ENCODE results near the gene BBX. TPM values are rescaled to one million over a fixed set of nuclear protein-coding genes. Genes with fewer than 3 reads are reported as not detected.
"Not testable (repeated sequence)": the region's sequence is repeated elsewhere in the genome, so short reads cannot be mapped to it uniquely, and the experiment has no call there.

BBX gene
- total and polyA plus RNA-seq, 9 donors, result 21.7 to 51.3 (median 41.5) TPM

GRCh38 chr3:107822308-107822707 lies 299.5 kb downstream of the BBX start:
- H3K4me3 ChIP-seq (ENCODE audit: low read length), result no peak overlapping the region
- no peaks in the 10 kb centered on the region for H3K27me3 ChIP-seq (ENCODE audit: control insufficient read depth, insufficient read depth, low read length)
- no peaks in the 10 kb centered on the region for H3K4me1 ChIP-seq (ENCODE audit: control insufficient read depth, insufficient read depth, low read length)
- no peak for DNase-seq
- H3K27ac ChIP-seq (ENCODE audit: low read length), result no peak overlapping the region
- H3K36me3 ChIP-seq (ENCODE audit: control insufficient read depth, insufficient read depth, low read length), result no peaks in the 10 kb centered on the region
- 66% methylated on average over 4 of the region's 4 CpGs for WGBS (ENCODE audit: insufficient coverage)
- no peaks in the 10 kb centered on the region for H3K9me3 ChIP-seq (replicated peaks; ENCODE audit: control insufficient read depth, low read depth, low read length)

DNA sequence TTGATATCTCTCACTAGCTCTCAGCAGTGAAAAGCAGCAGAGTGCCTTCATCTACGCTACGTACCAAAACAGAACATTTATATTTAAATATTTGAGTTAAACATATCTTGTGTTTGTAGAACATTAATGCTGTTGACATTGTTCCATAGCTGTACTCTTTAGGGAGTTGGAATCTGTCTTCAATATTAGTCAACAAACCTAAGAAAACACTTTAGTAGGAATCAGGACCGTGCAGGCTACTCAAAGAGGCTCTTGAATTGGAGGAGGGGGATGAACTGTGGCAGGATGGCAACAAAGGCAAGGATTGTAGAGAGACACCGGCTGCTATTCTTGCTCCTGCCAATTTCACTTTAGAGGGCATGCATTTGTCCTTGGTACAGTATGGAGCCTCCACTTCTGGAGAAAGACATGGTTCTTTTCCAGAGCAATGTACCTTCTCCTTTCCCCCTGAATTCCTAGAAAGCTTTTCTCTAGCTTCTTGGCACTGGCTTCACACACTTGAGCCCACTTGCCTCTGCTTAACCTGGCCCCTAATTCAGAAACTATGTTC lies 302.1 kb downstream of the BBX start:
- H3K9me3 ChIP-seq (replicated peaks; ENCODE audit: control insufficient read depth, low read depth, low read length), result no peaks in the 10 kb centered on the region
- H3K36me3 ChIP-seq (ENCODE audit: control insufficient read depth, insufficient read depth, low read length), result no peaks in the 10 kb centered on the region
- no peak overlapping the region for H3K4me3 ChIP-seq (ENCODE audit: low read length)
- peak; percentile 28 for DNase-seq
- WGBS (ENCODE audit: insufficient coverage), result 57% methylated on average over 1 of the region's 4 CpGs
- no peaks in the 10 kb centered on the region for H3K4me1 ChIP-seq (ENCODE audit: control insufficient read depth, insufficient read depth, low read length)
- no peak overlapping the region for H3K27ac ChIP-seq (ENCODE audit: low read length)
- no peaks in the 10 kb centered on the region for H3K27me3 ChIP-seq (ENCODE audit: control insufficient read depth, insufficient read depth, low read length)

GRCh38 chr3:107825556-107825955 lies 302.8 kb downstream of the BBX start:
- no peaks in the 10 kb centered on the region for H3K4me1 ChIP-seq (ENCODE audit: control insufficient read depth, insufficient read depth, low read length)
- H3K9me3 ChIP-seq (replicated peaks; ENCODE audit: control insufficient read depth, low read depth, low read length), result no peaks in the 10 kb centered on the region
- no peaks in the 10 kb centered on the region for H3K36me3 ChIP-seq (ENCODE audit: control insufficient read depth, insufficient read depth, low read length)
- H3K27ac ChIP-seq (ENCODE audit: low read length), result no peak overlapping the region
- 88% methylated on average over 2 of the region's 5 CpGs for WGBS (ENCODE audit: insufficient coverage)
- H3K27me3 ChIP-seq (ENCODE audit: control insufficient read depth, insufficient read depth, low read length), result no peaks in the 10 kb centered on the region
- H3K4me3 ChIP-seq (ENCODE audit: low read length), result no peak overlapping the region
- DNase-seq, result no peak

DNA sequence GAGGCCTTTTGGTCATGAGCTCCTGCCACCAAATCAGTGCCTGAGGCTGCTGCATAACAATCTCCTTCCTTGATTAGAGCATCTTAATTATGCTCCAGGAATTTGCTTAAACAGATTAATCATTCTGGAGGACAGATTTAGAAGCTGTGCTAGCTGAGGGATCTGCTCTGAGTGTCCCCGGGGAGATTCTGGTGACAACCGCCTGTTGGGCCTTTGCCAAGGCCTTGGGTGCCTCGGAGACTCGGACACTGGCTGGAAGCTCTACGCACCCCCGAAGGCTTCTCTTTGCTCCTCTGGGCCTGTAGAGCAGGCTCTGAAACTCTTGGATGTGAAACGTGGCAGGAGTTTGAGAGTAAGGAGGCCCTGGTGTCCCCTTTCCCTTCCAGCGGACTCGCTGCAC lies 304.0 kb downstream of the BBX start:
- no peak overlapping the region for H3K4me3 ChIP-seq (ENCODE audit: low read length)
- no peaks in the 10 kb centered on the region for H3K27me3 ChIP-seq (ENCODE audit: control insufficient read depth, insufficient read depth, low read length)
- no peaks in the 10 kb centered on the region for H3K36me3 ChIP-seq (ENCODE audit: control insufficient read depth, insufficient read depth, low read length)
- no peak overlapping the region for H3K27ac ChIP-seq (ENCODE audit: low read length)
- no peaks in the 10 kb centered on the region for H3K4me1 ChIP-seq (ENCODE audit: control insufficient read depth, insufficient read depth, low read length)
- DNase-seq, result no peak
- no peaks in the 10 kb centered on the region for H3K9me3 ChIP-seq (replicated peaks; ENCODE audit: control insufficient read depth, low read depth, low read length)
- WGBS (ENCODE audit: insufficient coverage), result 84% methylated on average over 8 of the region's 9 CpGs

DNA sequence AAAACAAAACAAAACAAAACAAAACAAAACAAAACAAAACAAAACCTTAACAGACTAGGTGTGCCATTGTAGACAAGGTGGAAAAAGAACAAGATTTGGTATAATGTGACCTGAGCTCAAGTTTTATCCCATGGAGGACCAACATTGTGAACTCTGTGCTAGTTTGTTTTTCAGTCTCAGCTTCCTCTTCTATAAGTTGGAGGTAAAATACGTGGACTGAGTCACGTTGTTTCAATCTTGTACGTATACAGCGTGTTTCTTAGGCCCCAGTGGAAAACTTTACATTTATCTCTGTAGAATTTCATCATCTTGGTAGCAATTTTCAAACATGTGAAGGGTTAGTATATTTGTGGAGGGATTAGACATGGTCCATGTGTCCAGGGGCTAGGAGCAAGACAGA lies 306.4 kb downstream of the BBX start:
- DNase-seq, result no peak
- Histone ChIP-seq H3K36me3 (ENCODE audit: control insufficient read depth, insufficient read depth, low read length) (no peaks in the 10 kb centered on the region), H3K4me3 (ENCODE audit: low read length) (no peak overlapping the region), H3K27me3 (ENCODE audit: control insufficient read depth, insufficient read depth, low read length) (no peaks in the 10 kb centered on the region), H3K4me1 (ENCODE audit: control insufficient read depth, insufficient read depth, low read length) (no peaks in the 10 kb centered on the region), H3K27ac (ENCODE audit: low read length) (no peak overlapping the region), H3K9me3 (replicated peaks; ENCODE audit: control insufficient read depth, low read depth, low read length) (no peaks in the 10 kb centered on the region)
- no CpG with 5 or more reads among the region's 4 CpGs for WGBS (ENCODE audit: insufficient coverage)

DNA sequence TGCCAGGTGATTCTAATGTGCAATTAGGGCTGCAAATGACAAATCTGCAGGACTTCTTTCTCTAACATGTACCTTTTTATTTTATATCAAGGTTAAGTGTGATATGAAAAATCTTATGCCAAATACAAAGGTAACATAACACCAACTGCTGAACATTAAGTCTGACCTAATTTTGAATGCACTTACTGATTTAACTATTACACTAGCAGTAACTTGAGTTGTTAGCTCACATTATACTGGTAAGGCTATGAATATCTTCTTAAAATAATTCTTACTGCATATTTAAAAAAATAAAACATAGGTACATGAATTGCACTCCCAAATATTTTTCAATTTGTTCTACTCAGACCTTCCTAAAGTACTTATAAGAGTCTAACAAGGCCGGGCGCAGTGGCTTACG lies 308.8 kb downstream of the BBX start:
- DNase-seq, result no peak
- no CpG with 5 or more reads among the region's 3 CpGs for WGBS (ENCODE audit: insufficient coverage)
- H3K27me3 ChIP-seq (ENCODE audit: control insufficient read depth, insufficient read depth, low read length), result no peaks in the 10 kb centered on the region

DNA sequence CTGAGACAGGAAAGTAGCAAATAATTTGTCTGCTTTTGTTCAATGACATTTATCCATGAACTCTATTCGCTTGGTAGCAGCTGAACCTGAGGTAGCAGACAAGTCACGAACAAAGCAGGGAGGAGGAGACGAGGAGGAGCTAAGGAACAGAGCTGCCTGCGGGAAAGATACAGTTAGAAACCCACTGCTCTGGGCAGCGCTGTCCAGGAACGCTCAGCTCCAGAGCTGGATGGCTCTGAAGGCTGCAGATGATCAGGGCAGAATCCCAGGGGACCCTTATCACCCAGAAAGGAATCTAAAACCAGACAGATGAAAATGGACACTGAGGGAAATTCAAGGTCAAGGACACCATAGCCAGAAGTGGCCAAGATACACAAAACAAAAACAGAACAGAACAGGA lies 310.3 kb downstream of the BBX start:
- H3K27ac ChIP-seq (ENCODE audit: low read length), result no peak overlapping the region
- no peaks in the 10 kb centered on the region for H3K9me3 ChIP-seq (replicated peaks; ENCODE audit: control insufficient read depth, low read depth, low read length)
- no peak for DNase-seq
- no peak overlapping the region for H3K4me3 ChIP-seq (ENCODE audit: low read length)
- H3K4me1 ChIP-seq (ENCODE audit: control insufficient read depth, insufficient read depth, low read length), result no peaks in the 10 kb centered on the region
- WGBS (ENCODE audit: insufficient coverage), result 30% methylated on average over 6 of the region's 6 CpGs
- H3K36me3 ChIP-seq (ENCODE audit: control insufficient read depth, insufficient read depth, low read length), result no peaks in the 10 kb centered on the region
- no peaks in the 10 kb centered on the region for H3K27me3 ChIP-seq (ENCODE audit: control insufficient read depth, insufficient read depth, low read length)

More for the DNA sequence above, 308.8 kb downstream of the BBX start:
- H3K4me3 ChIP-seq (ENCODE audit: low read length), result no peak overlapping the region
- H3K4me1 ChIP-seq (ENCODE audit: control insufficient read depth, insufficient read depth, low read length), result no peaks in the 10 kb centered on the region
- H3K9me3 ChIP-seq (replicated peaks; ENCODE audit: control insufficient read depth, low read depth, low read length), result no peaks in the 10 kb centered on the region
- H3K36me3 ChIP-seq (ENCODE audit: control insufficient read depth, insufficient read depth, low read length), result no peaks in the 10 kb centered on the region
- no peak overlapping the region for H3K27ac ChIP-seq (ENCODE audit: low read length)

DNA sequence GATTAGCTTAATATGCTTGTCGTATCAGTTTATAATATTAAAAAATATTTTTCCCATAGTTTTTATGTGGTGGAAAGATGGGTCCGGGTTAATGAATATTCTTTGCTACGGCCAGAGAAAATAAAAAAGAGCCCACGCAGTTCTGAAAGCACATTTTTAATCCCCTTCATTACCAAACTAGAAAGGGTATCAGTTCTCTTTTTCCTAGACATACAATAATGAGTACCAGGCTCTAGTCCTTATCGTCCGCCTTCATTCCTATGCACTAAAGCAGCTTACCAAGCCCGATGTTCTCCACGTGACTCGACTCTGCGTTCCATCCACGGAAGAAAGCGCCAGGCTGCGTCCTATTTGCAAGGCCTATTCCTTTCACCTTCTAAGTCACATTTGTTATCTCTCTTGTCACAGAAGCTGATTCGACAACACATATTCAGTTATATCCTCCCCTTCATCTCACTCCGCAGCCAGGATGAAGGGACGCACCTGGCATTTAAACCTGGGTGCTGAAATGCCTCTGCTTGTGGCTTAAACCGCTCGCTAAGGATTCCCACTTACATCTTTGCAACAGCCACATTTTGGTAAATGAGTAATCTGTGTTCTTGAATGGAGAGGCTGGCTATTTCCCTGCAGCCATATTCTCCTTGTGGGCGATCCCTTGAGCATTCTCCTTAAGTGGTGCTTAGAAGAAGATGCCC lies 311.1 kb downstream of the BBX start:
- H3K4me3 ChIP-seq (ENCODE audit: low read length), result no peak overlapping the region
- no peaks in the 10 kb centered on the region for H3K27me3 ChIP-seq (ENCODE audit: control insufficient read depth, insufficient read depth, low read length)
- DNase-seq, result no peak
- H3K4me1 ChIP-seq (ENCODE audit: control insufficient read depth, insufficient read depth, low read length), result no peaks in the 10 kb centered on the region
- 92% methylated on average over 14 of the region's 19 CpGs for WGBS (ENCODE audit: insufficient coverage)
- no peaks in the 10 kb centered on the region for H3K9me3 ChIP-seq (replicated peaks; ENCODE audit: control insufficient read depth, low read depth, low read length)
- H3K36me3 ChIP-seq (ENCODE audit: control insufficient read depth, insufficient read depth, low read length), result no peaks in the 10 kb centered on the region
- no peak overlapping the region for H3K27ac ChIP-seq (ENCODE audit: low read length)

DNA sequence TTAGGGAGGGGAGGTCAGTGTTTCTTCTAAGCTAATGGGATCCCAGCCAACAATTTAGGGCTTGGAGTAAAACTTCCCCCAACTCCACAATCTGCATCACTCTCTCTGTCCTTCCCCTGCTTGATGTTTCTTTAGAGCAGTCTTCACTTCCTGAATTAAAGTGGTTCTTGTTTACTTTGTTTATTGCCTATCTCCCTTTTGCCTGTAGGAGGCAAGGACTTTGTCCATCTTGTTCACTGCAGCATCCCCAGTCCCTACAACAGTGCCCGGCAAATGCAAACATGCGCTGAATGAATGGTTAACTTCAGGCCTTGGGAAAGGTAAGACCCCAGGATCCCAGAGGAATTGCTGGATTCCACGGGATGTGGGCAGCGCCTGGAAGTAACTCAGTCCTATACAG lies 312.2 kb downstream of the BBX start:
- not testable (repeated sequence) for H3K4me1 ChIP-seq (ENCODE audit: control insufficient read depth, insufficient read depth, low read length); H3K4me3 ChIP-seq (ENCODE audit: low read length); H3K27me3 ChIP-seq (ENCODE audit: control insufficient read depth, insufficient read depth, low read length); DNase-seq; H3K9me3 ChIP-seq (replicated peaks; ENCODE audit: control insufficient read depth, low read depth, low read length); H3K27ac ChIP-seq (ENCODE audit: low read length); H3K36me3 ChIP-seq (ENCODE audit: control insufficient read depth, insufficient read depth, low read length)
- no CpG with 5 or more reads among the region's 4 CpGs for WGBS (ENCODE audit: insufficient coverage)

GRCh38 chr3:107837895-107838612 lies 315.3 kb downstream of the BBX start:
- WGBS (ENCODE audit: insufficient coverage), result 0% methylated on average over 1 of the region's 5 CpGs

More at GRCh38 chr3:107837895-107838612, 315.3 kb downstream of the BBX start:
- Histone ChIP-seq H3K4me1 (ENCODE audit: control insufficient read depth, insufficient read depth, low read length) (no peaks in the 10 kb centered on the region), H3K4me3 (ENCODE audit: low read length) (no peak overlapping the region), H3K36me3 (ENCODE audit: control insufficient read depth, insufficient read depth, low read length) (no peaks in the 10 kb centered on the region), H3K27ac (ENCODE audit: low read length) (no peak overlapping the region), H3K9me3 (replicated peaks; ENCODE audit: control insufficient read depth, low read depth, low read length) (no peaks in the 10 kb centered on the region), H3K27me3 (ENCODE audit: control insufficient read depth, insufficient read depth, low read length) (no peaks in the 10 kb centered on the region)
- DNase-seq, result no peak

Data from muscle of leg (tissue), 11 donors.